NCI-H146 (cell line): ENCODE results near the gene PLXDC1.
"Not testable (repeated sequence)": the region's sequence is repeated elsewhere in the genome, so short reads cannot be mapped to it uniquely, and the experiment has no call there.

Experiments
- DNase-seq: peaks from one replicate; lab custom pipeline; 2025; lab: John Stamatoyannopoulos, UW

PLXDC1 gene

DNA sequence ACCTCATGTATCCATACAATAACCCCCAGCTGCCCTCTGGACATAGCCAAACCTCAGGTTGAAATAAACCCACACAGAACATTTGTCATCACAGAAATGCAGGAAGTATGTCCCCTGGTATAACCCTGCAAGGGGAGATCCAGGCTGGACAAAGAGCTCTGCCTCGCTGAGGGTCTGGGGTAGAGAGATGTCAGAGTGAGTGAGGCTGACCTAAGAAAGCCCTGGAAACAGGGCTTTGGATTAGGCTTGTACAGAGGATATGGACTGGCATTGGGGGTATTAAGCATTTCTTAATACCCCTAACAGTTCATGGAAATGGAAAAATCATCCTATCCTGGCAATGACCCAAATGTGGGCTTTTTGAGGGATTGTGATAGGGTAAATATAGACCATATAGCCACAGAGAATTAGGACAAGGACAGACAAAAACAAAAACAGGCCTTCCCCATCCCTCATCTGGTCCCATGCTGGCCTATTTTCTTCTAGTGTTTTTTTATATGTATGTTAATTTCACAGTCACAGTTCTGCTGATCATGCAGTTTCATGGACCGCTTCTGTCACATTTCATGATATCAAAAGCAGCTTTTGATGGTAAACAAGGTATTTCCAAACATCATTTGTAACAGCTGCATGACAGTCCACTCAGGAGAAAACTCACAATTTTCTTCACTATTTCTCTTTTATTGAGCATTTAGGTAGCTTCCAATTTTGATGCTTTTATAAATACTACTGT lies 26.1 kb downstream of the PLXDC1 start:
- no peak for DNase-seq

- DNase-seq, result no peak
Measured at GRCh38 chr17:39123627-39124026, 27.8 kb downstream of the PLXDC1 start.

GRCh38 chr17:39122991-39123390 lies 28.4 kb downstream of the PLXDC1 start:
- no peak for DNase-seq

- not testable (repeated sequence) for DNase-seq
Measured at GRCh38 chr17:39121919-39122318, 29.5 kb downstream of the PLXDC1 start.

DNA sequence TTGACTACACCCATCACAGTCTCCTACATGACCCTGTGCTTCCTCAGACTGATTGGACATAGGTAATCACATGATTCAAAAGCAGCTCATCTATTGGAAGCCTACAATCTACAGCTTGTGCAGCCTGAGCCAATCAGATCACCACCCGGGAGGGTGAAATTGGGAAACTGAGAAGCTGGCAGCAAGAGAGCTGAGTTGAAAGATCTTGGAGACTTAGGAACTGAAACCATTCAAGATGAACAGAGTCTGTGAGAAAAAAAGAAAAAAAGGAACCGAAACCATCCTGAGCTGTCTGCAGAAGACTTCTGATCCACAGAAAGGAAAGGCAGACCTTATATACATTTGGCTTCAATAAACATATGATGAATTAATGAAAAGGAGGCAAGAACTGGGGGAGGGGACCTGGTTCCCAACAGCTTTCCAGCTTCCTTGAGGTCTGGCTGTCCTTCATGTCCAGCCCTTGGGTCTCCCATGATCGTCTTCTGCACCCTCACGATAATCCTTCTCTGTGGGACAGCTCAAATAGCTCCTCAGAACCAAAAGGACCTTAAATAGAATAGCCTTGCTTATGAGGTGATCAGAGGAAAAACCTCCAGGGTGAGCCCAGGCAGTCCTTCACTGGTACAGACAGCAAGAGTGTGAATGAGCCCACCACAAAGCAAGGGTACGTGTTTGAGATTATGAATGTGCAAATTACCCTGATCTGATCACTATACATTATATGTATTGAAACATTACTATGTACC lies 32.6 kb downstream of the PLXDC1 start:
- DNase-seq, result no peak

- no peak for DNase-seq
Measured at GRCh38 chr17:39116224-39116623, 35.2 kb downstream of the PLXDC1 start.

GRCh38 chr17:39115135-39115534 lies 36.3 kb downstream of the PLXDC1 start:
- DNase-seq, result no peak

DNA sequence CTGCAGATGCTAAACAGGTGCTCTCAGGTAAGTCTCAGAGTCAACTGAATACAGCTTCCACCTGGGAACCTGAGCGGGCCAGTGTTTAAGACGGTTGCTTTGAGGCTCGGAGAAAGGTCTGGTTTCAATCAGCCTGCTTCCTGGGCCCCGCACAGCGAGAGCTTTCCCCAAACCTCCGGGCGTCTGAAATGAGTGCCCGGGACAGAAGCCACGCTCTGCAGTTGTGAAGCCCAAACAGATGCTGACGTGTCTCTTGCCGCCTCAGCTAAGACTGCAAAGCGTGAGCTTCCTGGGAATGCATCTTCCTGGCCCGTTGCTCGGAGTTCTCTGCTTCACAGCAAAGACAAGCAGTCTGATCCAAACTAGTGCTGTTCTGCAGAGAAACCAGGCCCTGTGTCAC lies 36.7 kb downstream of the PLXDC1 start:
- no peak for DNase-seq

GRCh38 chr17:39113871-39114270 lies 37.6 kb downstream of the PLXDC1 start:
- DNase-seq, result no peak

GRCh38 chr17:39110435-39111136 lies 40.9 kb downstream of the PLXDC1 start:
- DNase-seq, result peak; percentile 10

- no peak for DNase-seq
Measured at GRCh38 chr17:39108461-39109375, 42.7 kb downstream of the PLXDC1 start.

GRCh38 chr17:39107973-39108372 lies 43.5 kb downstream of the PLXDC1 start:
- no peak for DNase-seq

- no peak for DNase-seq
Measured at GRCh38 chr17:39107155-39107554, 44.3 kb downstream of the PLXDC1 start.

- DNase-seq, result no peak
Measured at GRCh38 chr17:39105705-39106104, 45.7 kb downstream of the PLXDC1 start.

DNA sequence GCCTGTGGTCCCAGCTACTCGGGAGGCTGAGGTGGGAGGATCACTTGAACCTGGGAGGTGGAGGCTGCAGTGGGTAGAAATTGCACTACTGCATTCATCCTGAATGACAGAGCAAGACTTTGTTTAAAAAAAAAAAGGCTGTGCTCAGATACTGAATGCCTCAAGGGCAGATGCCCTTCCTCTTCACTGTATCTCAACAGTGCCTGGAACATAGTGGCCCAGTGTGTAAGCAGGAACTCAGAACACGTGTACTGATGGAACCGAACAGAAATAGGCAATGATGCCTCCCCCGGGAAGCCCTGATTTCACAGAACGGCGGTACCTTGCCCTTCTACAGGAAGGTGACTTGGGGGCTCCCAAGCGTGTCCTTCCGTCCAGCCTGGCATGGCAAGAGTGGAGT lies 46.8 kb downstream of the PLXDC1 start:
- DNase-seq, result no peak

DNA sequence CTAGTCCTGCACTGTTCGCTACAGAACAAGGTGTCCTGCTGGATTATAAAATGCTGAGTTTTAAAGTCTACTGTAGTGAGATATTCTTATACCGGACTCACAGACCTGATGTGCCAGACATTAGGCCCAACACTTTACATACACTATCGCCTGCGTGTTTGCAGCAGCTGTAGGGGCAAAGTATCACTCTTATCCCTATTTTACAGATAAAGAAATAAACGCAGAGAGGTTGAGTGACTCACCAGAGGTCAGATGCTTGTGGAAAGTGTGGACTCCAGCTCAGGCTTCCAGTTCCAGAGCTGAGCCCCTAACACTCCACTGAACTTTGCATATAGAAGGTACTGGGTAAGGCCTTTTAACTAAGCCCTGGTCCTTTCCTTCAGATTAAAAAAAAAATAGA lies 47.4 kb downstream of the PLXDC1 start:
- no peak for DNase-seq

GRCh38 chr17:39101091-39101490 lies 50.3 kb downstream of the PLXDC1 start:
- no peak for DNase-seq

GRCh38 chr17:39100530-39100929 lies 50.9 kb downstream of the PLXDC1 start:
- no peak for DNase-seq

DNA sequence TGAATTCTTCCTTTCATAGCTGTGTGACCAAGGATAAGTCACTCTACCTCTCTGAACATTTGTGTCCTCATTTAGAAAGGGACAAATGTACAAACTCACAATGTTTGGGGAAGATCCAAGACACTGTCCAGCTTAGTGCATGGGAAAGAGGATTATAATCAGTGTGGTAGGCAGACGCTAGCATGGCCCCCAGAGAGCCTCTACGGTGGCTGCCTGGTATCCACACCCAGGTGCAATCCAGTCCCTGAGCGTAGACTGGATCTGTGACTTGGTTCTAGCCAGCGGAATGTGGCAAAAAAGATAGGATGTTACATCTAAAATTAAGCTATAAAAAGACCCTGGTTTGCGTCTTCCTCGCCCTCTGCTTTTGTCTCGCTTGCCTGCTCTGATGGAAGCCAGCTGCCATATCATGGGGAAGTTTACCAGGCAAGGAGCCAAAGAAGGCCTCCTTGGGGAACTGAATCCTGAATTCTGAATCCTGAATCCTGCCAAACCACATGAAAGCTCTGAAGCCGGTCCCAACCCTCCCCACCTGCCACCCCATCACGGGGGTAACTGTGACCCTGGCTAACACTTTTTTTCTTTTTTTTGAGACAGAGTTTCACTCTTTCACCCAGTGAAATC lies 51.7 kb downstream of the PLXDC1 start:
- no peak for DNase-seq

DNA sequence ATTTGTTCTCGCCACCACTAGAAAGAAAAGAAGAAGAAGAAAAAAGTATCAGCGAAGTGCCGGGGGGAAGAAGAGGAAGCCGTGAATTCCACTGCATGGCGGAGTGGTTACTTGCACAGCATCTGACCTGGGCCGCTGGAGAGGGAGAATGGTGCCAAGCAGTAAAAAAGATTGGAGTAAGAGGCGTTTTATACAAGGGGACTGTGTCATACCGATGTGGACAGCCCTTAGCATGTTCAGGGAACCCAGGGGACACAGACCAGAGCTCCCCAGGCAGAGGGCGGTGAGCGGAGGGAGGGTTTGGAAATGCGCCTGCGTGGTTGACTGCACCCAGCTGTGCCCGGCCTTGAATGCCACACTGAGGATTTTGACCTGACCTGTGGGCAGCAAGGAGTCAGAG lies 52.8 kb downstream of the PLXDC1 start:
- no peak for DNase-seq

DNA sequence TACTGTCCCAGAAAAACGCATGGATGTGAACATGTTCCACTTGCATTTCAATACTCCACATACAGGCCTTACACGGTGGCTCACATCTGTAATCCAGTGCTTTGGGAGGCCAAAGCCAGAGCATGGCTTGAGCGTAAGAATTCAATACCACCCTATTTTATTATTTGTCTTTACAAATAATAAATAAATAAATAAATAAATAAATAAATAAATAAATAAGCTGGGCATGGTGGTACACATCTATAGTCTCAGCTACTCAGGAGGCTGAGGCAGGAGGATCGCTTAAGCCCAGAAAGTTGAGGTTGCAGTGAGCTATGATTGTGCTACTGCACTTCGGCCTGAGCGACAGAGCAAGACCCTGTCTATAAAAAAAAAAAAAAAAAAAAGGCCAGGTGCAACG lies 53.9 kb downstream of the PLXDC1 start:
- DNase-seq, result no peak

DNA sequence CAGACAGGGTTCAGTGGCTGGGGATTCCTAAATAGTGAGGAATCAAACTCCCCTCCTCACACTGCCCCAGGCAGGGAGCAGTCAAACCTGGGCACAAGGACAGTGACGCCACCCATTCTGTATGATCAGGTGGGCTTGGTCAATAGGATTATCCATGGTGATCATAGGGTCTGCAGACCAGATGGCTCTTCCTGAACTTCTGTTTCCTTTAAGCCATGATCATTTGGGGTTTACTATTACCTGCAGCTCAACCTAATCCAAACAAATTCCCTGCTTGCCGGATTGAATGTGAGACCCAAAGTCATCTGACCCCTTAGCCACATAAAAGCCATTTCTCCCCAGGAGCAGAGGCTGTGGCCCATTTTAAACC lies 54.3 kb downstream of the PLXDC1 start:
- no peak for DNase-seq
